Endothelial cell (in vitro differentiated cells): Measurements from ENCODE around the gene SH3RF3. TPM values are rescaled to one million over a fixed set of nuclear protein-coding genes. Genes with fewer than 3 reads are reported as not detected.

Experiments used
- DNase-seq: peaks from one replicate; pipeline ENCODE4 v3.0.0; 2021; ENCODE audit warnings: low spot score
- H3K27ac Mint-ChIP-seq: one replicate; pipeline ENCODE4 v1.8.0; 2021; ENCODE audit warnings: mixed read lengths, inconsistent platforms; ENCODE audit not compliant: unreplicated experiment
- H3K27me3 Mint-ChIP-seq: one replicate; pipeline ENCODE4 v1.8.0; 2021; ENCODE audit warnings: mild to moderate bottlenecking, moderate library complexity, mixed read lengths, inconsistent platforms; ENCODE audit not compliant: unreplicated experiment
- H3K36me3 Mint-ChIP-seq: one replicate; pipeline ENCODE4 v1.8.0; 2021; ENCODE audit warnings: mild to moderate bottlenecking, low read depth, mixed read lengths, inconsistent platforms; ENCODE audit not compliant: unreplicated experiment
- H3K4me1 Mint-ChIP-seq: one replicate; pipeline ENCODE4 v1.8.0; 2021; ENCODE audit warnings: mild to moderate bottlenecking, mixed read lengths, inconsistent platforms; ENCODE audit not compliant: unreplicated experiment
- H3K4me3 Mint-ChIP-seq: one replicate; pipeline ENCODE4 v1.8.0; 2021; ENCODE audit warnings: mild to moderate bottlenecking, mixed read lengths, inconsistent platforms; ENCODE audit not compliant: unreplicated experiment
- H3K9me3 Mint-ChIP-seq: one replicate; pipeline ENCODE4 v1.8.0; 2021; ENCODE audit warnings: mixed read lengths, inconsistent platforms; ENCODE audit not compliant: unreplicated experiment
- total RNA-seq: library from RNA; stranded (reverse); fragmentation: NEBNext Ultra II Directional; extraction: Animal tissue kit (Norgen Biotek cat#: 25700); gene quantifications from one replicate; pipeline ENCODE4 v1.2.1, GENCODE V29; 2021; ENCODE audit not compliant: unreplicated experiment
- TF ChIP-seq, protein P1 (sequence below): fragments of 200-600 bp; sonication (generic); IDR thresholded peaks from one replicate; pipeline ENCODE4 v1.5.0; 2021; ENCODE audit warnings: antibody characterized with exemption; ENCODE audit not compliant: unreplicated experiment

SH3RF3 gene
- total RNA-seq, 1 donor from 2014 or later, result 12.8 TPM

- H3K27ac Mint-ChIP-seq, result no peak overlapping the region
- H3K4me3 Mint-ChIP-seq, result no peak overlapping the region
- H3K27me3 Mint-ChIP-seq, result peaks cover 3% of the 10 kb centered on the region
- DNase-seq, result no peak
- H3K36me3 Mint-ChIP-seq, result peaks cover 18% of the 10 kb centered on the region
- H3K4me1 Mint-ChIP-seq, result no peaks in the 10 kb centered on the region
- H3K9me3 Mint-ChIP-seq, result no peaks in the 10 kb centered on the region
- TF ChIP-seq, protein P1, sequence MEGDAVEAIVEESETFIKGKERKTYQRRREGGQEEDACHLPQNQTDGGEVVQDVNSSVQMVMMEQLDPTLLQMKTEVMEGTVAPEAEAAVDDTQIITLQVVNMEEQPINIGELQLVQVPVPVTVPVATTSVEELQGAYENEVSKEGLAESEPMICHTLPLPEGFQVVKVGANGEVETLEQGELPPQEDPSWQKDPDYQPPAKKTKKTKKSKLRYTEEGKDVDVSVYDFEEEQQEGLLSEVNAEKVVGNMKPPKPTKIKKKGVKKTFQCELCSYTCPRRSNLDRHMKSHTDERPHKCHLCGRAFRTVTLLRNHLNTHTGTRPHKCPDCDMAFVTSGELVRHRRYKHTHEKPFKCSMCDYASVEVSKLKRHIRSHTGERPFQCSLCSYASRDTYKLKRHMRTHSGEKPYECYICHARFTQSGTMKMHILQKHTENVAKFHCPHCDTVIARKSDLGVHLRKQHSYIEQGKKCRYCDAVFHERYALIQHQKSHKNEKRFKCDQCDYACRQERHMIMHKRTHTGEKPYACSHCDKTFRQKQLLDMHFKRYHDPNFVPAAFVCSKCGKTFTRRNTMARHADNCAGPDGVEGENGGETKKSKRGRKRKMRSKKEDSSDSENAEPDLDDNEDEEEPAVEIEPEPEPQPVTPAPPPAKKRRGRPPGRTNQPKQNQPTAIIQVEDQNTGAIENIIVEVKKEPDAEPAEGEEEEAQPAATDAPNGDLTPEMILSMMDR, result no peak
These were observed 292.6 kb downstream of the SH3RF3 start for GRCh38 chr2:109421642-109422041.

DNA sequence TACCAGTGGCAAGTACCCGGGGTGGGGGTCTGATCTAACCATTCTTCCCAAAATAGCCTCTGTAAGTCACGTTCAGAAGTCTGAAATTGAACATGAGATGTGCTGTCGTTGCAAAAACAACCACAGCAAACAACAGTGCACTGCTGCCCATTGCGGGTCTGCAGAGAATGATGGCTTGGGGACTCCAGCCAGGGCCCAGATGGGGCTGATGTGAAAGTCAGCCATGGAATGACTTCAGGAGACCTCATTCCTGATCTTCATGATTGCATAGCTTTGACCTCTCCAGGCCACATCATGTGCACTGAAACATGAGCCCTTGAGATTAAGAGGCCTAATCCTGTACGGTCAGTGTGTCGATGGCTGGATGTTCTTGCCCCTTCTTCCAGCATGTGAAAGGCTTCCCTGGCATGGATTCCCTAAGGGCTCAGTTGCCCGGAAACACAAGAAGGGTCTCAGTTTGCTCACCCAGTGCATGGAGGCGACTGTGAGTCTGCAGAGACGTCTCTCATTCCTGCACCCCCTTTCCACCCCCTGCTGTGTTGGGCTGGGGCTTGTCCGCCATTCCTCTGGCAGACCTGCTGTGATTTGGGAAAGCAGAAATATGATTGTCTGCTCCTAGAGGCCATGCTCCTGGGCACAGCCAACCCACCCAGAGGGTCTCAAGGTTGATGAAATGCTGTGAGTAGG, 293.2 kb downstream of the SH3RF3 start:
- no peaks in the 10 kb centered on the region for H3K4me1 Mint-ChIP-seq
- TF ChIP-seq, protein P1, result no peak
- no peak overlapping the region for H3K27ac Mint-ChIP-seq
- DNase-seq, result no peak
- H3K36me3 Mint-ChIP-seq, result peaks cover 18% of the 10 kb centered on the region
- H3K27me3 Mint-ChIP-seq, result peaks cover 2% of the 10 kb centered on the region
- no peak overlapping the region for H3K4me3 Mint-ChIP-seq
- H3K9me3 Mint-ChIP-seq, result no peaks in the 10 kb centered on the region

- no peak for DNase-seq
- TF ChIP-seq, protein P1, result no peak
- Mint-ChIP-seq H3K36me3 (peaks cover 18% of the 10 kb centered on the region), H3K27ac (no peak overlapping the region), H3K4me3 (no peak overlapping the region), H3K4me1 (no peaks in the 10 kb centered on the region), H3K9me3 (no peaks in the 10 kb centered on the region), H3K27me3 (peaks cover 2% of the 10 kb centered on the region)
These were observed 293.9 kb downstream of the SH3RF3 start for GRCh38 chr2:109422758-109423500.

GRCh38 chr2:109423556-109424359, 294.8 kb downstream of the SH3RF3 start:
- H3K9me3 Mint-ChIP-seq, result no peaks in the 10 kb centered on the region
- H3K27me3 Mint-ChIP-seq, result peaks cover 2% of the 10 kb centered on the region
- no peak for DNase-seq
- TF ChIP-seq, protein P1, result no peak
- H3K4me3 Mint-ChIP-seq, result no peak overlapping the region
- H3K27ac Mint-ChIP-seq, result no peak overlapping the region
- no peaks in the 10 kb centered on the region for H3K4me1 Mint-ChIP-seq
- H3K36me3 Mint-ChIP-seq, result peaks cover 15% of the 10 kb centered on the region
